Activated naive CD8-positive, alpha-beta T cell treated with anti-CD3 and anti-CD28 coated beads, Interleukin-2, amount 50 U/mL, for 24 hours (primary cell): ENCODE results near the gene TTC39A.

Experiments used
- ATAC-seq: fragments of 150-1000 bp; cut with Tn5 transposase; one replicate; pipeline ENCODE4 v1.10.0; 2021
- DNase-seq: peaks from one replicate; pipeline ENCODE4 v3.0.0; 2021
- H3K27ac Mint-ChIP-seq: one replicate; pipeline ENCODE4 v1.8.0; 2021; ENCODE audit warnings: mild to moderate bottlenecking, mixed read lengths
- H3K27me3 Mint-ChIP-seq: one replicate; pipeline ENCODE4 v1.8.0; 2021; ENCODE audit warnings: mixed read lengths
- H3K36me3 Mint-ChIP-seq: one replicate; pipeline ENCODE4 v1.8.0; 2021; ENCODE audit warnings: low read depth, mixed read lengths
- H3K4me1 Mint-ChIP-seq: one replicate; pipeline ENCODE4 v1.8.0; 2021; ENCODE audit warnings: mixed read lengths
- H3K4me3 Mint-ChIP-seq: one replicate; pipeline ENCODE4 v1.8.0; 2021; ENCODE audit warnings: mild to moderate bottlenecking, moderate library complexity, mixed read lengths
- H3K9me3 Mint-ChIP-seq: one replicate; pipeline ENCODE4 v1.8.0; 2021; ENCODE audit warnings: mixed read lengths

The TTC39A gene

GRCh38 chr1:51313961-51314777 lies 16.2 kb downstream of the TTC39A start:
- Mint-ChIP-seq H3K4me3 (no peak overlapping the region), H3K36me3 (no peaks in the 10 kb centered on the region), H3K27ac (peak overlapping the region; percentile 2), H3K9me3 (no peaks in the 10 kb centered on the region), H3K4me1 (peaks cover 18% of the 10 kb centered on the region), H3K27me3 (no peaks in the 10 kb centered on the region)
- DNase-seq (no peak), ATAC-seq (peak; percentile 56)

DNA sequence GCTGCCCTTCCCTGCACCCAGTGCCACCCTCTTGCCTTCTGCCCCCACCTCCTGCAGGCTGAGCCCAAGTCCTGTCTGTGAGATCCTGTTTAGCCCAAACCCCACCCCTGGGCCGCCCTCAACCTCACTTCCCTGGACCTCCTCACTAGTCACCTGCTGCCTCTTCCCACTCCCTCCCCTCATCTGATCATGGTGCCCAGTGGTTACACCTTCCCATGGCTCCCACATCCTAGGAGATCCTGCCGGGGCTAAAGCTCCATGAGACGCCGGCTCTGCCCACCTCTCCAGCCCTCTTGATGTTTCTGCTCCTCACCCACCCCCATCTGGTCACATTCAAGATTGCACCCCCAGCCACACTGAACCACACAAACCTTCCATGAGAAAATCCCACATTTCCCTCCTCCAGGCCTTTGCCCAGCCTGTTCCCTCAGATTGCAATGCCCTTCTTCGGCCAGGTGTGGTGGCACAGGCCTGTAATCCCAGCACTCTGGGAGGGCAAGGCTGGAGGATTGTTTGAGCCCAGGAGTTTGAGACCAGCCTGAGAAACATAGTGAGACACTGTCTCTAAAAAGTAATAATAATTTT lies 17.0 kb downstream of the TTC39A start:
- no peak for DNase-seq
- Mint-ChIP-seq H3K9me3 (no peaks in the 10 kb centered on the region), H3K36me3 (no peaks in the 10 kb centered on the region), H3K27ac (no peak overlapping the region), H3K27me3 (no peaks in the 10 kb centered on the region), H3K4me3 (no peak overlapping the region), H3K4me1 (peaks cover 18% of the 10 kb centered on the region)
- ATAC-seq = no peak

DNA sequence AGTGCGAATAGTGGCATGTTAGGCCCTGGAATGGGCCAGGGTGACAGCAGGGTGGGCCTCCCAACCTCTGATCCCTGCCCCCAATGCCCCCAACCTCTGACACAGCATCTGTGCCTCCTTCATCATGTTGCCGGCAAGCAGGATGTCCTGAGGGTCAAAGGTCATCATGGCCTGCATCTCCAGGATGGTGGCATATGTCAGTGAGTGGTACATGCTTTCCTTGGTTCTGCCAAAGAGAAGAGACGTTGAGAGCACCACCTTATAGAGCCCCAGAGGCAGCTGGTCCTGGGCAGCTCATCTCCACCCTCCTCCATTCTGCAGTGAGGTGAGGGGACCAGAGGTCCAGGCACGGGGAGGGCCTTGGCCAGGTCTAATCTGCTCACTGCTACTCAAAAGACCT lies 17.6 kb downstream of the TTC39A start:
- DNase-seq (no peak), ATAC-seq (no peak)
- H3K4me3 Mint-ChIP-seq = no peak overlapping the region
- no peaks in the 10 kb centered on the region for H3K36me3 Mint-ChIP-seq
- no peaks in the 10 kb centered on the region for H3K27me3 Mint-ChIP-seq
- H3K9me3 Mint-ChIP-seq = no peaks in the 10 kb centered on the region
- H3K27ac Mint-ChIP-seq = no peak overlapping the region
- peaks cover 18% of the 10 kb centered on the region for H3K4me1 Mint-ChIP-seq

- Mint-ChIP-seq H3K27me3 (no peaks in the 10 kb centered on the region), H3K9me3 (no peaks in the 10 kb centered on the region), H3K36me3 (no peaks in the 10 kb centered on the region), H3K27ac (no peak overlapping the region), H3K4me1 (peaks cover 18% of the 10 kb centered on the region), H3K4me3 (no peak overlapping the region)
- DNase-seq (no peak), ATAC-seq (no peak)
Measured at GRCh38 chr1:51311826-51312225, 18.5 kb downstream of the TTC39A start.

GRCh38 chr1:51310871-51311613 lies 19.3 kb downstream of the TTC39A start:
- H3K4me1 Mint-ChIP-seq = peaks cover 13% of the 10 kb centered on the region
- H3K36me3 Mint-ChIP-seq = no peaks in the 10 kb centered on the region
- H3K4me3 Mint-ChIP-seq = no peak overlapping the region
- H3K27ac Mint-ChIP-seq = no peak overlapping the region
- H3K9me3 Mint-ChIP-seq = no peaks in the 10 kb centered on the region
- no peak for ATAC-seq
- DNase-seq = no peak
- no peaks in the 10 kb centered on the region for H3K27me3 Mint-ChIP-seq

DNA sequence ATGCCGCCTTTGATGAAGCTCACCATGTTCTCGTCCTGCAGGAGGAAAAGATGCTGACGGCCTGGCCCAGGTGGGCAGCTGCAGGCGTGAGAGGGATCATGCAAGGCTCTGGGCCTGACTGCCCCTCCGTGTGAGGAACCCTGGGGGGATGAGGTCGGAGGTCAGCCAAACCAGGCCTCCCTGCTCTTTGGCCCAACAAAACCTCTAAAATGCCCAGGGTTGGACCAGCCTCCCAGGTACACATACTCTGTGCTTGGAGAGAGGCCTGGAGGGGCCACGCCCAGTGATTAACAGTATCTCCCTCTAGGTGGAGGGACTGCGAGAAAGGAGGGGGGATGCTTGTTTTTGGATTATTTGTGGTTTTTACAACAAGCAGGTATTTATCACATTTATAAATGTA lies 21.1 kb downstream of the TTC39A start:
- no peak for ATAC-seq
- H3K36me3 Mint-ChIP-seq = no peaks in the 10 kb centered on the region
- H3K27me3 Mint-ChIP-seq = no peaks in the 10 kb centered on the region
- no peak for DNase-seq
- no peaks in the 10 kb centered on the region for H3K9me3 Mint-ChIP-seq
- peaks cover 15% of the 10 kb centered on the region for H3K4me1 Mint-ChIP-seq
- no peak overlapping the region for H3K27ac Mint-ChIP-seq
- H3K4me3 Mint-ChIP-seq = no peak overlapping the region

GRCh38 chr1:51308636-51309035 lies 21.7 kb downstream of the TTC39A start:
- Mint-ChIP-seq H3K4me1 (peaks cover 16% of the 10 kb centered on the region), H3K4me3 (no peak overlapping the region), H3K36me3 (no peaks in the 10 kb centered on the region), H3K9me3 (no peaks in the 10 kb centered on the region), H3K27me3 (no peaks in the 10 kb centered on the region), H3K27ac (no peak overlapping the region)
- DNase-seq (no peak), ATAC-seq (no peak)

- DNase-seq (no peak), ATAC-seq (no peak)
- Mint-ChIP-seq H3K36me3 (no peaks in the 10 kb centered on the region), H3K9me3 (no peaks in the 10 kb centered on the region), H3K27me3 (no peaks in the 10 kb centered on the region), H3K27ac (no peak overlapping the region), H3K4me3 (no peak overlapping the region), H3K4me1 (peaks cover 19% of the 10 kb centered on the region)
Measured at GRCh38 chr1:51306950-51307349, 23.4 kb downstream of the TTC39A start.

DNA sequence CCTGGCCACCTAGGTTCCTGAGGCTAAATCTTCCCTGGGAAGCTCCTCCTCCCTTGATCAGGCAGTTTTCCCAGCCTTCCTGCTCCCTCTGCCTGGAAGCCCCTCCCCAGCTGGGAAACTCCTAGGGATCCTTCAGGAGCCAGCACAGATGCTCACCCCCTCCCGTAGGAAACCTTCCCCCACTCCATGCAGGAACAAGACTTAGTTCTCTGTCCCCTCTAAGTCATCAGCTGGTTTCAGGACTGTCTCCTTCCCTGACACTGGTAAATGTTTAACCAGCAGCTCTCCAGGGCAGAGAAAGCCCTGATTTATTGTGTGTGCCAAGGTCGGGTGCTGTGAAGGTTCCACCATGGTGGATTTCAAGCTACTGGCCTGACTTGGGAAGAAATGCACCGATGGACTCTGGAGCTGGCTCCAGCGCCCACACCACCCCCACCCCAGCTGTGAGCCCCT lies 25.0 kb downstream of the TTC39A start:
- H3K36me3 Mint-ChIP-seq = no peaks in the 10 kb centered on the region
- no peak overlapping the region for H3K4me3 Mint-ChIP-seq
- peaks cover 28% of the 10 kb centered on the region for H3K4me1 Mint-ChIP-seq
- no peaks in the 10 kb centered on the region for H3K27me3 Mint-ChIP-seq
- ATAC-seq = no peak
- no peak for DNase-seq
- H3K27ac Mint-ChIP-seq = no peak overlapping the region
- H3K9me3 Mint-ChIP-seq = no peaks in the 10 kb centered on the region

GRCh38 chr1:51304360-51304759 lies 26.0 kb downstream of the TTC39A start:
- DNase-seq (no peak), ATAC-seq (no peak)
- Mint-ChIP-seq H3K27ac (peak overlapping the region; percentile 88), H3K4me1 (peaks cover 29% of the 10 kb centered on the region), H3K9me3 (no peaks in the 10 kb centered on the region), H3K4me3 (no peak overlapping the region), H3K36me3 (no peaks in the 10 kb centered on the region), H3K27me3 (no peaks in the 10 kb centered on the region)

DNA sequence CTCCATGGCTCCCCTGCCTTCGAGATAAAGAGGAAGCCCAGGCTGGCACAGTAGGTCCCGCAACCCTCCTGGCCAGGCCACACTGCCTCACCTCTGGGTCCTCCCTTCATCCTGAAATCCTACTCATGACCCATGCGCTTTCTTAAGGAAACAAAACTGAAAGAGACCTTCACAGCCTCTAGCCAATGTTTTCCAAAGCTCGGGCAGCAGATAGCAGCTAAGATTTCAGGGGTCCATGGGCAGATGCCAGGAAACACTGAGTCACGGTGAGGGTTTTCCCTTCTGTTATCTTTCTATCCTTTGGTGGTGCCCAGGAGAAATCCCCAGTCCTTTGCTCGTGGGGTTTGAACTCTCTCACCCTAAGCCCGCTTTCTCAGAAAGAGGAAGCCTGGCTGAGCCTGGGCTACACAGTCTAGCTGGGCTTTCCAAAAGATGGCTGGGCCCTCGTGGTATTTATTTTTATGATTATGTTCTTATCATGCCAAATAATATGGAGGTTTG lies 26.6 kb downstream of the TTC39A start:
- Mint-ChIP-seq H3K9me3 (no peaks in the 10 kb centered on the region), H3K27me3 (no peaks in the 10 kb centered on the region), H3K36me3 (no peaks in the 10 kb centered on the region), H3K27ac (peak overlapping the region; percentile 88), H3K4me1 (peaks cover 29% of the 10 kb centered on the region), H3K4me3 (peak overlapping the region; percentile 47)
- peak; percentile 66 for DNase-seq
- ATAC-seq = peak; percentile 78

GRCh38 chr1:51303315-51303714 lies 27.0 kb downstream of the TTC39A start:
- no peaks in the 10 kb centered on the region for H3K27me3 Mint-ChIP-seq
- ATAC-seq (no peak), DNase-seq (no peak)
- H3K4me1 Mint-ChIP-seq = peaks cover 30% of the 10 kb centered on the region
- H3K4me3 Mint-ChIP-seq = peak overlapping the region; percentile 47
- H3K9me3 Mint-ChIP-seq = no peaks in the 10 kb centered on the region
- no peaks in the 10 kb centered on the region for H3K36me3 Mint-ChIP-seq
- peak overlapping the region; percentile 88 for H3K27ac Mint-ChIP-seq

- no peak overlapping the region for H3K27ac Mint-ChIP-seq
- no peaks in the 10 kb centered on the region for H3K36me3 Mint-ChIP-seq
- ATAC-seq (no peak), DNase-seq (no peak)
- H3K9me3 Mint-ChIP-seq = no peaks in the 10 kb centered on the region
- H3K4me1 Mint-ChIP-seq = peaks cover 33% of the 10 kb centered on the region
- no peaks in the 10 kb centered on the region for H3K27me3 Mint-ChIP-seq
- no peak overlapping the region for H3K4me3 Mint-ChIP-seq
Measured at GRCh38 chr1:51302746-51303145, 27.6 kb downstream of the TTC39A start.

GRCh38 chr1:51302270-51302669 lies 28.1 kb downstream of the TTC39A start:
- H3K27ac Mint-ChIP-seq = no peak overlapping the region
- no peaks in the 10 kb centered on the region for H3K36me3 Mint-ChIP-seq
- H3K4me1 Mint-ChIP-seq = peaks cover 37% of the 10 kb centered on the region
- no peaks in the 10 kb centered on the region for H3K27me3 Mint-ChIP-seq
- no peak overlapping the region for H3K4me3 Mint-ChIP-seq
- ATAC-seq (no peak), DNase-seq (no peak)
- H3K9me3 Mint-ChIP-seq = no peaks in the 10 kb centered on the region

DNA sequence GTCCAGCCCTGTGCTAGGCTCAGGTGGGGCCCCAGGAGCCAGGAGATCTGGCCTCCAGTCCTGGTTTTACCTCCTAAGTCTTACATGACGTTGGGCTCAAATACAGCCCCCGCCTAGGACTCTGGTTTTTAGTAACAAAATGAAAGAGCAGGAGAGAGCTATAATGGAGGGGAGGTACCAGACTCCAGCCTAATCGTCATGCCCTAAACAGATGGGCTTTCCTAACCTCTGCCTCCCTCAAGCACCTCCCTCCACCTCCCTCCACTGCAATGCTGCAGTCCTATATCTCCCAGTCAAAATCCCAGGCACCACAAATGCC lies 28.6 kb downstream of the TTC39A start:
- peaks cover 41% of the 10 kb centered on the region for H3K4me1 Mint-ChIP-seq
- no peak for DNase-seq
- H3K9me3 Mint-ChIP-seq = no peaks in the 10 kb centered on the region
- ATAC-seq = no peak
- no peaks in the 10 kb centered on the region for H3K36me3 Mint-ChIP-seq
- no peaks in the 10 kb centered on the region for H3K27me3 Mint-ChIP-seq
- no peak overlapping the region for H3K4me3 Mint-ChIP-seq
- no peak overlapping the region for H3K27ac Mint-ChIP-seq
